ENCODE data around the gene ATG3. TPM values are rescaled to one million over a fixed set of nuclear protein-coding genes. Genes with fewer than 3 reads are reported as not detected.
"Not testable (repeated sequence)": the region's sequence is repeated elsewhere in the genome, so short reads cannot be mapped to it uniquely, and the experiment has no call there.

Gene ATG3
- total RNA-seq, 1 donor from 2014 or later = 47.8 TPM

DNA sequence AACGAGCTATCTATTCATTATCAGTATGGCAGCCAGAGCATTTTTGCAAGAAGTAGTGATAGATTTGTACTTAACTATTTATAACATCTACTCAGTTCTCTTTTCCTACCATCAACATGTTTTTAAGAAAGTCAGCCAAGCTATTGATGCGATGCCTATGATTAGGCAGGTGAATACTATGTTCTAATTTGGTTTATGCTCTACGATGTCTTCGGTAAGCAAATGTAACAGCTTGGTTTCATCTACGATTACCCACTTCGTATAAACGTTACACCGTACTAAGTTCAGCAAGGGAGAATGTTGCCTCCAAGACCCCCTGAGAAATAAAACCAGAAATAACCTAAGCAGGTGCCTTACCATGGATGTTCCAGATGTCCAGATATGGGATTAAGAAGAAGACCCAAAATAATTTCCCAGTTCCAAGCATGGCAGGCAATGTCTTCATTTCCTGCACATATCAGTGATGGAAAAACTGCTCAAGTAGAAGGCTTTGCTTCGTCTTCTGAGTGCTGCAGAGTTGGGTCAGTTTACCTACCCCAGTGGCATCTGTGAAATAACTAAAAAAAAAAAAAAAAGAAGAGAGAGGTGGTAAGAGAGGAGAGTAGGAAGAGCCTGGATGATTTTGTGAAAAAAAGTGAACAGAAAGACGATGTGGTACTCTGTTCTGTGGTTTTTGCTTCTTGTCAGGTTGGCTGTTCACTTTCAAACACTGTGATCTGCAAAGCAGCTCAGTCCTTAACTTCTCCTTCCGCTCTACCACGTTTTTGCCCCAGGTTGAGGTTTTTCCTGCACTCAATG lies 62.6 kb downstream of the ATG3 start, which contains the start of gene BTLA:
Gene BTLA, minus strand, starts transcription at position 559 of the 798 bp plus-strand sequence. Its CDS starts 114 bp downstream, at position 445.
- no peak for DNase-seq (ENCODE audit: low read depth)

- DNase-seq (ENCODE audit: low read depth) = no peak
Observed at GRCh38 chr3:112497897-112498548, 63.7 kb downstream of the ATG3 start.

DNA sequence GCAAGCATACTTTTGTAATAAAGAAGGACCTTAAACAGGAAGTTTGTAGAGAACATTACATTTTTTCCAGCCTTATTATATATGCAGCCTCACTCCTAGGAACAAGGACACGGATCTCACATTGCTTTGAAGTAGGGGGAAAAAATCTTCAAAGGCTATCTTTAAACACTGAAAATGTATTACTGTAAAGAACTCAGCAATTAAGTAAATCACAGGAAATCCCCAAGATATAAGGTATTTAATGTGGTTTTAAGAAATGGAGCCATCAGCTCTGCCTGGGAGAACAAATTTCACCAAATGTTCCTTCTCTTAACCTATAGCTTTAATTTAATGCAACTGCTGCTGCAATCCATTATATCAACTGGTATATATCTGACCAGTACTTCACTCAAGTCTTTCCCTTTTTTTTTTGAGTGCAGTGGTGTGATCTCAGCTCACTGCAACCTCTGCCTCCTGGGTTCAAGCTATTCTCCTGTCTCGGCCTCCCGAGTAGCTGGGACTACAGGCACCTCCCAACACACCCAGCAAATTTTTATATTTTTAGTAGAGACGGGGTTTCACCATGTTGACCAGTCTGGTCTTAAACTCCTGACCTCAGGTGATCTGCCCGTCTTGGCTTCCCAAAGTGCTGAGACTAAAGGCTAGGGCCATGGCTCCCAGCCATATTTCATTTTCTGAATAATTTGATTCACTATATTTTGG lies 65.2 kb downstream of the ATG3 start:
- DNase-seq (ENCODE audit: low read depth) = no peak

DNA sequence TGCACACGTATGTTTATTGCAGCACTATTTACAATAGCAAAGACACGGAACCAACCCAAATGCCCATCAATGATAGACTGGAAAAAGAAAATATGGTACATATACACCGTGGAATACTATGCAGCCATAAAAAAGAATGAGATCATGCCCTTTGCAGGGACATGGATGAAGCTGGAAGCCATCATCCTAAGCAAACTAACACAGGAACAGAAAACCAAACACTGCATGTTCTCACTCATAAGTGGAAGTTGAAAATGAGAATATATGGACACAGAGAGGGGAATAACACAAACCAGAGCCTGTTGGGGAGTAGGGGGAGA lies 67.4 kb downstream of the ATG3 start:
- not testable (repeated sequence) for DNase-seq (ENCODE audit: low read depth)

- no peak for DNase-seq (ENCODE audit: low read depth)
Observed at GRCh38 chr3:112492124-112492523, 69.6 kb downstream of the ATG3 start.

DNA sequence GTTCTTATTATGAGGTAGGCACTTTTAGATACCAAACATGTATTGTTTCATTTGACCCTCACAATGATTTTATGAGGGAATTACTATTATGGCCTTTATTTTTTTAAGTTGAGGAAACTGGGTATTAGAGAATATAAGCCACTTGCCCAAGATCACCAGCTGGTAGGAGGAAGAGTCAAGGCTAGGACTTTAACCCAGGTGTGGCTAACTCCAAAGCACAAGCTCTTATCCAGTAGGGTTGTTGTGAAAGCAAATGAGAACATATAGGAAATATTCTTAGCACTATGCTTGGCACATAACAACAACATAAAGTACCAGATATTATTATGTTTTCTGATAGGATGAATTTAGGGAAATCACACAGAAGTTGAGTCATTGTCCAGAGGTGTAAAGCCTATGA lies 70.4 kb downstream of the ATG3 start:
- no peak for DNase-seq (ENCODE audit: low read depth)

DNA sequence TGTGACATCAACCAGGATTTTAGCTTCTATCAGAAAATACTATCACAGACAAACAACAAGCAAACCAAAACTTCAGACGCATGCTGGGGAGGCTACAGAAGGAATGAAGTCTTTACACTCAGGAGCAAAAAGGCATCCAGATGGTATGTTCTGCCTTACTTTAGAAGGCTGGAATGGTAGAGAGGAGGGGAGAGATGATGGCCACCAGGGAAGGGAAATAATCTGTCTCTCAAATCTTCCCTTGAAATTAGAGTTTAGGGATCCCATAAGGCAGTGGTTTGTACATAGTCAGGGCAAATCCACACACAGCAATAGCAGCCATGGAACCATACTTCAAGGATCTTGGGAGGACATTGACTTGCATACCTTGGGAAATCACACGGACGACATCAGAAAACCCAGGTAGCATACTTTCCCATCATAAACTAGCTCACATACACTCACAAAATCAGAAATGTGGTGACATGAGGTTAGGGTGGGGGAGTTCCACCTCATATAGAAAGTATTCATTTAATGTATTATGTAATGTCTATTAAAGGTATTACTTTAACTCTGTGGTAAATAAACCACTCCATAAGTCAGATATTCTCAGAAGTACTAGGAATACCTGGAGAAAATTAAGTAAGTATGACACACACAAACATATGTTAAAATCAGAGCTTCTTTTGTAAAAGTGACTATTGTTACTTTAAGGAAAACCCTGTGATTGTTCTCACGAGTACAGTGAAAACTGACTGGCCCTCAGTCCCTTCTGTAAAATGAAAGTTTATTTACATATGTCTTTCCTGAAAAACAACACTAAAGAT lies 71.9 kb downstream of the ATG3 start:
- no peak for DNase-seq (ENCODE audit: low read depth)

GRCh38 chr3:112486811-112487505 lies 74.8 kb downstream of the ATG3 start:
- DNase-seq (ENCODE audit: low read depth) = peak; percentile 6

DNA sequence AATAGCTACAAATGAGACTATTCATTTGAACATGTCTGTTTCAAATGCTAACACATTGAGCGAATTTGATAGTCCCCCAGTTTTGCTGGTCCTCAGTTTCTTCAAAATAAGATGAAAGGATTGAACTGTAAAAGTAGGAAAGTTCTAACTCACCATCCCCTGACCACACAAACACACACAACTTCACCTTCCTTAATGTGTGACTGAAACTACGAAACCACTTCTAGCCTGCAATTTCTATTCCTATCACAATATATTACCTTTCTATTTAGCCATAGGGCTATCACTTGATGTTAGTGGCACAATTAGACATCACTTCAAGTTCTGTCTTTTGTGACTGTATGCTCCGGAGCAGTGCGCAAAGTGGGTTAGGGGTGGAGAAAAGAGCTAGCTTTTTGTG lies 77.4 kb downstream of the ATG3 start:
- no peak for DNase-seq (ENCODE audit: low read depth)

- DNase-seq (ENCODE audit: low read depth) = no peak
Observed at GRCh38 chr3:112482675-112483074, 79.1 kb downstream of the ATG3 start.

Other genes starting within 250 kb of the ATG3 start
- 0.10 and 0.13 TPM in 2 replicates for gene CD200, start 228.8 kb downstream of the ATG3 start, total RNA-seq
- not detected in 2 replicates for gene BTLA, start 62.5 kb downstream of the ATG3 start, total RNA-seq
- gene SLC35A5, start 83 bp upstream of the ATG3 start, total RNA-seq = 32.8 and 47.1 TPM in 2 replicates
- gene CCDC80, start 79.2 kb upstream of the ATG3 start, total RNA-seq = 57.4 and 77.2 TPM in 2 replicates

All from myocyte (in vitro differentiated cells).